GM19328 (cell line): ENCODE results near the gene ACTL7B.
"Not testable (repeated sequence)": the region's sequence is repeated elsewhere in the genome, so short reads cannot be mapped to it uniquely, and the experiment has no call there.

Experiments
- ATAC-seq: cut with Tn5 transposase; IDR thresholded peaks from one replicate; pipeline ENCODE4 v1.9.1; 2021; ENCODE audit warnings: mild to moderate bottlenecking, moderate library complexity; ENCODE audit not compliant: unreplicated experiment

ACTL7B gene

DNA sequence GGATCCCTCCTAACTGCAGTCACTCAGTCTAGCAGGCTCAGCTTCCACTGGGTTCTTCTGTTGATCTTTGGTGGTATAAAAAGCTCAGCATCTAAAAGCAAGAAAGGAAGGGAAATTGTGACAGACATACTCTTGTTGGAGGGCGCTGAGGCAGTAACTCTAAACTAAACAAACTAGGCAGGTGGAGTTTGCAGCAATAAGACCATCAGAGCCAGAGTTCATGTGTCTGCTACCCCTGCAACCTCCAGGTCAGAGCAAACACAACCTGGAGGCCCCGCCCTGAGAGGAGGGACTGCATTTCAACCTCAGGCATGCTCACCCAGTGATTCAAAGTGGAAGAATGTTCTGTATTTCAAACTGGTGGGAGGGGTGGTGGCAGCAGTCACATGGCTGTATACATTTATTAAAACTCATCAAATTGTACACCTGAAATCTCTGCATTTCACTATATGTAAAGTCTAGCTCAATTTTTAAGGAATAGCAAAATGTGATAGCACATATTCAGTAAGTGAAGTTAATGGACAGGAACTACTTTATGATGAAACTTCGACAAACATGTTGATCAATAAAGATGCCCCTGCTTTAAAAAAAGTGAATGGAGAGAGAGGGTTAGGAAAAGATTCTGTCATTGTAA lies 13.4 kb upstream of the ACTL7B start:
- no peak for ATAC-seq

DNA sequence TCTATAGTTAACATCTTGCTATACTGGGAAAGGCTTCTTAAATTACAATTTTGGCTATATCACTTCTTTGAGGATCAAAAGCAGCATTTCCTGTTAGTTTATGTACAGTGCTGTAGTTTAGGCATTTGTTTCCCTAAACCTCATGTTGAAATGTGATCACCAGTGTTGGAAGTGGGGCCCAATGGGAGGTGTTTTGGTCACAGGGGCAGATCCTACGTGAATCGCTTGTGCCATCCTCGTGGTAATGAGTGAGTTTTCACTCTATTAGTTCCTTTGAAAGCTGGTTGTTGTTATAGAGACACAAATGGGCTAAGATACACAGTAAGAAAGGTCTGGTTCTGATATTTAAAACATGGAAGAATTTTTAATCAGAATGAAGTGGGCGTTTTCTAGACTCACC lies 12.0 kb upstream of the ACTL7B start:
- ATAC-seq: no peak

DNA sequence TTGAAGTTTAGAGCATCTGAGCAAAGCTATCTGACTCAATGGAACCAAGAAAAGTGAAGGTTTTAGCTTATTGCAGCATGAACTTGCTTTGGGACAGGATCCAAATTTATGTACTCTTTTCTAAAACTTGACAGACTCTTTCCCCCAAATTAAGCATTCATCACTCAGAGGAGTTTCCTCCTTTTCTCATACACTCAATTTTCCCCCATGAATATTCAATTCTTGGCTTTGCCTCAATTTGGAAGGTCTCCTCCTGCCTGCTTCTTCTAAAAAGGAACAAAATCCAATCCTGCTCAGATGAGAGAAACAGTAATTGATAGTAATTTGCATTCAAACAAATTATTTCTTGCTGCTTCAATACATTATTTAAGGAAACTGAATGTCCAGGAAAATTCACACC lies 11.3 kb upstream of the ACTL7B start:
- no peak for ATAC-seq

DNA sequence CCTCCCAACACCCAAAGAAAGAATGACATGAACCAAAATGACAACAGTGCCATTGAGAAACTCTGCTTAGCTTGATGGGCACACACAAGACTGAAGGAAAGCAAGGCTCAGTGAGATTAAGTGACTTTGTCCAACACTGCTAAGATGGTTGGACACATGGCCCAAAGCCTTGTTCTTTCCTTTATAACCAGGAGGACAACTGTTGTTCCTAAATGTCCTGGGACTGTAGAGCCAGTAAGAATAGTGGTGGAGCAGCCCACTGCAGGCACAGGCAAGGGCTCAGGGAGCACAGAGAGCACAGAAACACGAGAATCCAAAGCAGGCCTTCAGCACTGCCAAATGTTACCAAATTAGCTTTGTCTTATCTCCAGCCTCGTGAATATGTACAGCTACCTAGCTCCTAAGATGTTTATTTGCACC lies 10.2 kb upstream of the ACTL7B start:
- no peak for ATAC-seq

GRCh38 chr9:108865037-108865436 lies 9.3 kb upstream of the ACTL7B start:
- no peak for ATAC-seq

DNA sequence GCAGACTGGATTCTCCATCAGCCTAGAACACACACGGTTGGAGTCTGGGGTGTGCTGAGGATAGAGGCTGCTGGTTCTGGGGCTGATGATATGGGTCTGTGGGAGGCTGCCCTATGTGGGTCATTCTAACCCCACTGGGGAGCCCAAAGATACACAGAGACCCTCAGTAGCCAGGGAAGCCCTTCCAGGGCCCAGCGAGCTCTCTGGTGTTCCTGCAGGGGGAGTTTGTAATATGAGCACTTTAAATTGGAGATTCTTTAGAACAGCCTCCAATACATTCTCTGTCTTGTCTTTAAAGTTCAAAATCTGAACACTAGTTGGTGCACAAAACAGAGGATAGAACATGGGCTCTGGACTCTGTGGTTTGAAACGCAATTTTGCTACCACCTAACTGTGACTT lies 8.7 kb upstream of the ACTL7B start:
- ATAC-seq: no peak

GRCh38 chr9:108863891-108864290 lies 8.1 kb upstream of the ACTL7B start:
- no peak for ATAC-seq

GRCh38 chr9:108861997-108862396 lies 6.2 kb upstream of the ACTL7B start, which contains the start of gene ACTL7A:
TSS of gene ACTL7A (plus strand) at chr9:108862266. CDS start at chr9:108862323, 57 bp downstream.
- no peak for ATAC-seq

DNA sequence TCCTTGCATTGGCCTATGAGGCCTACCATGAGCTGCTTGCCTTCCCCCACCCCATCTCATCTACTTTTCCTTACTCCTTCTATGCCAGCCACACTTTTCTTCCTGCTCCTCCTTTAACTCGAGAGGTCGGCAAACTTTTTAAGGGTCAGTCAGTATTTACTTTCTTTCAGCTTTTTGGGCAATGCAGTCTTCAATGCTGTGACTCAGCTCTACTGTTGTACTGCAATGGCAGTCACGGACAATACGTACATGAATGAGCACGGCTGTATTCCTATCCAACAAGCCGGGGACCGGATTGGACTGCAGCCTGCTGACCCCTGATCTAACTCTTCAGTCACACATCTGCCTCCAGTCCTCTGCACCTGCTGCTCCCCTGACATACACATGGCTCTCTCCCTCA lies 5.7 kb upstream of the ACTL7B start:
- ATAC-seq: no peak

- ATAC-seq: no peak
These were observed 5.0 kb upstream of the ACTL7B start for GRCh38 chr9:108860764-108861163.

- ATAC-seq: no peak
These were observed 4.6 kb upstream of the ACTL7B start for GRCh38 chr9:108860354-108860753.

DNA sequence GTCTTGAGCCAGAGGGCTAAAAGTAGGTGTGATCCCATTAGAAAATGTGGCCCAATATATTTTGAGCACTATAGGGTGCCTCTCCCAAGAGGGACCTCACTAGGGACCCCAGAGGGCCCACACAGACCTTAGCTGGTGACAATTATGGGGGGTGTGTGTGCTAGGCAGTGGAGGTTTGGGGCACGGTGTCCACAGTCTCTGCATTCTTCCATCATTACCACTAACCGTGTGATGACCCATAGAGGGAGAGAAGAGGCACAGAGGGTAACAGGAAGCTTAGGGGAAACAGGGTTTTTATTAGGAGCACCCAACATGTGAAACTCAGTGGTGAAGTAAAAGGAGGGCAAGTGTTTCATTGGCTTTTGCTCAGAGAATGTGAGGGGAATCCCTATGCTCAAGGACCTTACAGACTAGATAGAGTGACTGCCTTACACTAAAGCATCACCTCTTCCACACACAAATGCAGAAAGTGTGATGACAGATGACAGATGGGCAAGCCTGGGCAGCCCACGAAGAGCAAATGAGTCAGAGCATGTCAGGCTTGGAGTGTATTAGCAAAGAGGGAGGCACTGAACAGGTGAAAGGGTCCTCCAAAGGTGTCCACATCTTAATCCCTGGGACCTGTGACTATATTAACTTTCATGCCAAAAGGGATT lies 3.8 kb upstream of the ACTL7B start:
- ATAC-seq: no peak

DNA sequence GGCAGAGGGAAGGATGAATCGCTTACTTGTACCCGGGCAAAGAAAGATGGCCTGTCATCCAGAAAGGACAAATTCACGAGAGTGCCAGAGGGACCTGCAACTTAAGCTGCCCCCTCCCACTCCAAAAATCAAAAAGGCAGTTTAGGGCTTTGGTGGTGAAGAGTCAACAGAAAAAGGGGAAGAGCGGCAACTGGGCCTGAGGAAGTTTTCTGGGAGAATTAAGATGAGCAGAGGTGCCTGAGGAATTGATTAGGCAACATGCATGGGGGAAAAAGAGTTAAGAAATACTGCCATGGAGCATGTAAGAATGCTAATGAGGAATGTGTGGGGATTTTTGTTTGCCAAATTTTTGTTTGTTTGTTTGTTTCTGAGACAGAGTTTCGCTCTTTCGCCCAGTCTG lies 1.8 kb upstream of the ACTL7B start:
- ATAC-seq: no peak

GRCh38 chr9:108855529-108855886 lies 278 bp downstream of the ACTL7B start:
- no peak for ATAC-seq

DNA sequence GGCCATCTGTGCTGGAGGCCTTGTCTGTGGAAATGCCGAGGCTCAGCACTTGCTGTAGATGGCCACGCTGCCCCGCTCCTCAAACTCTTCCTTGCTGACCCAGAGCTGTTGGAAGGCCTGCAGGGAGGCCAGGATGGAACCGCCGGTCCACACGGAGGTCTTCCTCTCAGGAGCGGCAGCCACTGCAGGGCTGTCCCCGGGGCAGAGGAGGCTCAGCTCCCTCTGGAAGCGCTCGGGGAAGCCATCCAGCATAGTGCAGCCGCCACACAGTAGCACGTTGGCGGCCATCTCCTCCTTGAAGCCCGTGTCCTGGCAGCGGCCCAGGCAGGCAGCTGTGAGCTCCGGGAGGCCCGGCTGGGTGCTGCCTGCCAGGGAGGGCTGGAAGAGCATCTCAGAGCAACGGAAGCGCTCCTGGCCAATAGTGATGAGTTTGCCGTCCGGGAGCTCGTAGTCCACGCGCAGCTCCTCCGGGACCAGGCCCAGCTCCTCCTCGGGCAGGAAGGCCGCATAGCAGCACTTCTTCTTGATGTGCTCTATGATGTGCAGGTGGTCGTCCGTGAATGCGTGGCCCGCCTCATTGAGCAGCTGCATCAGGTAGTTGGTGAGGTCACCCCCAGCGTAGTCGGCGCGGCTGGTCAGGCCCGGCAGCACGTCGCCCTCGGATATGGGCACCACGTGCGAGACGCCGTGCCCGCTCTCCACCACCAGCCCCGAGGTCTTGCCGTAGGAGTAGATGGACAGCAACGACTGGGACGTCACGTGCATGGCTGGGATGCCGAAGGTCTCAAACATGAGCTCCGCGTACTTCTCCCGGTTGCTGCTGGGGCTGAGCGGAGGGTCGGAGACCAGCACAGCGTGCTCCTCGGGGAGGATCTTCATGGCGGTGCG lies 901 bp downstream of the ACTL7B start:
- no peak for ATAC-seq

DNA sequence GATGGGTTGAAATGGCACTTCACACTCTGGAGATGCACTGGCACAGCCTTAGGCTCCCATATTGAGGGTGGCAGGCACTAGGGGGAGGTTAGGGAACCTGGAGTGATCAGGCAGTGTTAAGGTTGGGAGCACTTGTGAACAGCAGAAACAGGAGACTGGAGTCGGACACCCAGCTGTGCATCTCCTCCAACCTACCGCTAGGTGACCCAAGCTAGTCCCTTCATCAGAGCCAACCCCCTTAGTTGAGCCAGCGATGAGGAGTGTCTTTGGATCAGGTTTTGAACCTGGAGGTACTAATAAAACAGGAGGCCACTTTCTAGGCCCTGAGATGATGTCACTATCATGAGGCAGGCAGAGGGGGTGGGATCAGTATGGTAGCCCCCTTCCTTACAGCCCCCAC lies 1.7 kb downstream of the ACTL7B start:
- ATAC-seq: no peak

- no peak for ATAC-seq
These were observed 3.7 kb downstream of the ACTL7B start for GRCh38 chr9:108852079-108852478.

GRCh38 chr9:108851138-108851537 lies 4.6 kb downstream of the ACTL7B start:
- no peak for ATAC-seq

GRCh38 chr9:108850293-108850897 lies 5.4 kb downstream of the ACTL7B start:
- no peak for ATAC-seq

DNA sequence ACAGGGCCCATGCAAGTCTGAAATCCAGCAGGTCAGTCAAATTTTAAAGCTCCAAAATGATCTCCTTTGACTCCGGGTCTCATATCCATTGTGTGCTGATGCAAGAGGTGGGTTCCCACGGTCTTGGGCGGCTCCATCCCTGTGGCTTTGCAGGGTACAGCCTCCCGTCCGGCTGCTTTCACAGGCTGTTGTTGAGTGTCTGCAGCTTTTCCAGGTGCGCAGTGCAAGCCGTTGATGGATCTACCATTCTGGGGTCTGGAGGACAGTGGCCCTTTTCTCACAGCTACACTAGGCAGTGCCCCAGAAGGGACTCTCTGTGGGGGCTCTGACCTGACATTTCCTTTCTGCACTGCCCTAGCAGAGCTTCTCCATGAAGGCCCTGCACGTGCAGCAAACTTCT lies 7.5 kb downstream of the ACTL7B start:
- ATAC-seq: not testable (repeated sequence)

- no peak for ATAC-seq
These were observed 9.8 kb downstream of the ACTL7B start for GRCh38 chr9:108845947-108846346.
